ENCODE measurements around the gene SPINK9.

GRCh38 chr5:148352696-148353095, 17.3 kb downstream of the SPINK9 start:
- TF ChIP-seq SIN3A (IDR thresholded peaks at IDR 0.05; ENCODE audit: borderline replicate concordance, insufficient read depth, low read length) (no peak), POLR2AphosphoS5 (IDR thresholded peaks at IDR 0.05; ENCODE audit: low read depth, low read length) (no peak), TAF1 (IDR thresholded peaks at IDR 0.05; ENCODE audit: borderline replicate concordance, insufficient read depth, low read length) (no peak)
